Adrenal gland (tissue), 5 donors: Measurements from ENCODE around the gene PDS5B.

ENCODE experiments used
- CTCF ChIP-seq, 6 experiments: fragments of 450-650 bp in 4 of 6; fragments of 200-600 bp in 2 of 6; sonication (generic) in 1 of 6; IDR thresholded peaks; 1 replicate in 5 of 6; 2 replicates in 1 of 6; pipeline versions ENCODE4 v1.5.1 to v1.8.0; 2016 to 2021; ENCODE audit warnings: antibody characterized with exemption in 6 of 6, mild to moderate bottlenecking in 2 of 6, moderate library complexity in 1 of 6
- POLR2A ChIP-seq, 2 donors: fragments of 450-650 bp; IDR thresholded peaks; one replicate each; pipeline ENCODE4 v1.6.1; 2017; ENCODE audit warnings: antibody characterized with exemption in 2 of 2, mild to moderate bottlenecking in 2 of 2, moderate library complexity in 1 of 2
- donor health status: DM: no; HTN: no; CAD: no.

GRCh38 chr13:32783067-32783466 is 196.8 kb downstream of the PDS5B start:
- TF ChIP-seq CTCF (IDR thresholded peaks at IDR 0.05) (no peak), POLR2A (IDR thresholded peaks at IDR 0.05) (no peak)
